HCT116 (cell line): ENCODE measurements around the gene MGME1. TPM values are rescaled to one million over a fixed set of nuclear protein-coding genes. Genes with fewer than 3 reads are reported as not detected.

Source experiments
- CEBPB ChIP-seq: IDR thresholded peaks from 2 replicates; pipeline ENCODE4 v1.6.1; 2012; ENCODE audit warnings: low read depth
- EGR1 ChIP-seq: IDR thresholded peaks from 2 replicates; pipeline ENCODE4 v1.6.1; 2012; ENCODE audit warnings: low read depth
- ELF1 ChIP-seq: IDR thresholded peaks from 2 replicates; pipeline ENCODE4 v1.6.1; 2012; ENCODE audit warnings: low read depth, borderline replicate concordance
- MAX ChIP-seq: IDR thresholded peaks from 2 replicates; pipeline ENCODE4 v1.6.1; 2012
- RAD21 ChIP-seq: IDR thresholded peaks from 2 replicates; pipeline ENCODE4 v1.6.1; 2012; ENCODE audit warnings: low read depth, mild to moderate bottlenecking
- REST ChIP-seq: IDR thresholded peaks from 2 replicates; pipeline ENCODE4 v1.6.1; 2012; ENCODE audit warnings: low read depth
- SP1 ChIP-seq: IDR thresholded peaks from 2 replicates; pipeline ENCODE4 v1.6.1; 2012; ENCODE audit warnings: low read depth
- TCF7L2 ChIP-seq: IDR thresholded peaks from 2 replicates; pipeline ENCODE4 v1.7.0; 2011; ENCODE audit warnings: borderline replicate concordance, inconsistent platforms; ENCODE audit not compliant: insufficient read depth, insufficient read length; ENCODE audit errors: extremely low read depth
- YY1 ChIP-seq: IDR thresholded peaks from 2 replicates; pipeline ENCODE4 v1.6.1; 2011; ENCODE audit warnings: low read length, low read depth, moderate library complexity, mild to moderate bottlenecking; ENCODE audit not compliant: insufficient replicate concordance; ENCODE audit errors: extremely low read depth
- ZBTB33 ChIP-seq: IDR thresholded peaks from 2 replicates; pipeline ENCODE4 v1.6.1; 2011; ENCODE audit warnings: mild to moderate bottlenecking, low read length, moderate library complexity; ENCODE audit not compliant: insufficient replicate concordance; ENCODE audit errors: extremely low read depth
- ZNF274 ChIP-seq: fragments of 200-500 bp; sonication (Bioruptor generic); IDR thresholded peaks from 2 replicates; pipeline ENCODE4 v1.6.1; 2014; ENCODE audit warnings: mild to moderate bottlenecking, low read depth, low read length, inconsistent platforms
- total RNA-seq: library from RNA; stranded (reverse); gene quantifications from one replicate; pipeline ENCODE4 v1.2.1, GENCODE V29; 2021; ENCODE audit not compliant: unreplicated experiment

Gene MGME1
- total RNA-seq, 1 experiment from 2014 or later, result 37.1 TPM

DNA sequence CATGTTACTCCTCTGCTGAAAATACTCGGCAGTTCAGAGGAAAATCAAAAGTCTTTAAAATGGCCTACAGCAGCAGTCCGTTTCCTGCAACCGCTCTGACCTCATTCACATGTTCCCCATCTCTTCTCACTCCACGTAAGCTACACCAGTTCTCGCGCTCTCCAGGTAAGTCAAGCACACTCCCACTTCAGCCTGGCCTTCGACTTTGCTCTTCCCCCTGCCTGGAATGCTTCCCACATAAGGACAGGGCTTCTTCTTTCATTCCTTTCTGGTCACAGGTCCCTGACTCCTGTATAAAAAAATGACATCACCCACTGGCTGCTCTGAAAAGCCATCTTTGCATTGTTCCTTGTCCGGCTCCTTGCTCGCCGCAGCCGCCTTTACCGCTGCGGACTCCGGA lies 42.7 kb downstream of the MGME1 start (continued):
- TF ChIP-seq REST, result no peak
- TF ChIP-seq SP1, result no peak
- no peak for TF ChIP-seq ELF1
- no peak for TF ChIP-seq TCF7L2
- TF ChIP-seq MAX, result no peak
- TF ChIP-seq ZBTB33, result no peak
- TF ChIP-seq CEBPB, result no peak
- no peak for TF ChIP-seq EGR1
- TF ChIP-seq RAD21, result no peak
- TF ChIP-seq ZNF274, result no peak
- no peak for TF ChIP-seq YY1
- TF ChIP-seq, all 23 proteins: peak for 0
